Bronchial epithelial cell (primary cell): ENCODE results near the gene LAMTOR3. TPM values are rescaled to one million over a fixed set of nuclear protein-coding genes. Genes with fewer than 3 reads are reported as not detected.

Source experiments
- DNase-seq: peaks from one replicate; pipeline ENCODE4 v3.0.0-alpha.2; 2010; ENCODE audit warnings: low read depth
- FAIRE-seq: peaks from 2 replicates; lab custom pipeline; 2011; peaks lifted over from hg19 to GRCh38; lab: Jason Lieb, UNC
- H3K27me3 ChIP-seq: 2 replicates; pipeline ENCODE4 v1.5.1; 2011; ENCODE audit warnings: low read length; ENCODE audit not compliant: control insufficient read depth, insufficient read depth
- H3K36me3 ChIP-seq: 2 replicates; pipeline ENCODE4 v1.5.1; 2011; ENCODE audit warnings: low read length; ENCODE audit not compliant: control insufficient read depth, insufficient read depth
- H3K4me3 ChIP-seq: 2 replicates; pipeline ENCODE4 v1.5.1; 2011; ENCODE audit warnings: mild to moderate bottlenecking, low read depth, low read length, control low read depth
- total RNA-seq: library from RNA; depleted of rRNA; stranded (reverse); fragments of >200 nt; gene quantifications from 2 replicates; pipeline ENCODE4 v1.2.1, GENCODE V29; 2014
- TF ChIP-seq, protein P1 (sequence below): IDR thresholded peaks from 2 replicates; pipeline ENCODE4 v1.5.1; 2011; ENCODE audit warnings: mild to moderate bottlenecking, moderate library complexity, low read length, control low read depth, inconsistent platforms; ENCODE audit not compliant: insufficient read depth, severe bottlenecking

LAMTOR3 gene
- total RNA-seq, 1 donor from 2014 or later: 64.2 TPM

DNA sequence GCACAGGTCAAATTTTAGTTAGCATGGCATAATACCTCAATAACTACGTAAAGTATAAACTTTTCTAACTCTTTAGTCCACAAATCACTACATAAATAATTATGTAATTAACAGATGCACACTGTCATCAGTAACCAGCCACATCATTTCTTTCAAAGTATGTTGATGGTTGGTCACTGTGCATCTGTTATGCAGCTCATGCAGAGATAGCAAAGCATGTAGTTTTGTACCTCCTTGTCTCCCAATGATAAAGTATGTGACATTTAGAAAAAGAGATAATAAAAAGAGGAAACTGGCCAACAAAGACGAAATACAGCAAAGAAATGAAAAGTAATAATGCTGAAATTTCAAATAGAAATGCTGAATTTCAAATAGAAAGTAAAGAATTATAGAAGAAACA is 2.9 kb downstream of the LAMTOR3 start:
- DNase-seq (no peak), FAIRE-seq (no peak)
- Histone ChIP-seq H3K27me3 (no peaks in the 10 kb centered on the region), H3K36me3 (no peaks in the 10 kb centered on the region), H3K4me3 (no peak overlapping the region)
- TF ChIP-seq, protein P1, sequence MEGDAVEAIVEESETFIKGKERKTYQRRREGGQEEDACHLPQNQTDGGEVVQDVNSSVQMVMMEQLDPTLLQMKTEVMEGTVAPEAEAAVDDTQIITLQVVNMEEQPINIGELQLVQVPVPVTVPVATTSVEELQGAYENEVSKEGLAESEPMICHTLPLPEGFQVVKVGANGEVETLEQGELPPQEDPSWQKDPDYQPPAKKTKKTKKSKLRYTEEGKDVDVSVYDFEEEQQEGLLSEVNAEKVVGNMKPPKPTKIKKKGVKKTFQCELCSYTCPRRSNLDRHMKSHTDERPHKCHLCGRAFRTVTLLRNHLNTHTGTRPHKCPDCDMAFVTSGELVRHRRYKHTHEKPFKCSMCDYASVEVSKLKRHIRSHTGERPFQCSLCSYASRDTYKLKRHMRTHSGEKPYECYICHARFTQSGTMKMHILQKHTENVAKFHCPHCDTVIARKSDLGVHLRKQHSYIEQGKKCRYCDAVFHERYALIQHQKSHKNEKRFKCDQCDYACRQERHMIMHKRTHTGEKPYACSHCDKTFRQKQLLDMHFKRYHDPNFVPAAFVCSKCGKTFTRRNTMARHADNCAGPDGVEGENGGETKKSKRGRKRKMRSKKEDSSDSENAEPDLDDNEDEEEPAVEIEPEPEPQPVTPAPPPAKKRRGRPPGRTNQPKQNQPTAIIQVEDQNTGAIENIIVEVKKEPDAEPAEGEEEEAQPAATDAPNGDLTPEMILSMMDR: no peak

DNA sequence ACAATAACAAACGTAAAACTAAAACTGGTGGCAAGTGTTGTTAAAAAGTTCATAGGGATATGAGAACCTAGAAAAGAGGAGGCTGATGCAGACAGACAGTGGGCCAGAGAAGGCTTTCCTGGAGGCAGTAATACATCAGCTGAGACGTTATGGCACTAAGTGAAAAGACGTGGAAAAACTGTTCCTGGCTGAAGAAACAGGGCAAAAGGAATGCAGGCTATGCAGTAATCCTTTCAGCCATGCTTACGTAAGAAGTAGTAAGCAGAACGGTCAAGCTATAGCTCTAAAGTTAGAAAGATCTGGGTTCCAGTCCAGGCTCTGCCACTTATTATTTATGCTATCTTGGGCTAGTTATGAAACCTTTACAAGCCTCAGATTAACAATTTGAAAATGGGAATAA is 6.4 kb downstream of the LAMTOR3 start:
- Histone ChIP-seq H3K27me3 (no peaks in the 10 kb centered on the region), H3K4me3 (no peak overlapping the region), H3K36me3 (peaks cover 1% of the 10 kb centered on the region)
- TF ChIP-seq, protein P1: no peak
- no peak for FAIRE-seq
- no peak for DNase-seq

DNA sequence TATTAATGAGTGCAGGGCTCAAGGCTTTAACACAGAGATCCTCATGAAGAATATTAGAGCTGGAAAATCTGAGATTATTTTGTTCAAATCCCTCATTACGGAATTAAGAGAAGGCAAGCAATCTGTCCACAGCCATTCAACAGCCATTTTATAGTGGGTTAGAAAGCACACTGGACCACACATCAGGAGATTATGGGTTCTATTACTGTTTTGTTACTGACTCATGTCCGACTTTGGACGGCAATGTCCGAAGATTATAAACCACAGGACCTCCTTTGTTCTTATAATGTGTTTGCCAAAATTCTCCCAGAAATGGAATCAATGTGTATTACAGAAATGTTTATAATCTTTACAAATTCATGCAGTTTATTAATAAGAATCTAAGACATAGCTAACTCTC is 8.1 kb downstream of the LAMTOR3 start:
- Histone ChIP-seq H3K36me3 (peaks cover 3% of the 10 kb centered on the region), H3K4me3 (no peak overlapping the region), H3K27me3 (no peaks in the 10 kb centered on the region)
- TF ChIP-seq, protein P1: no peak
- FAIRE-seq: no peak
- no peak for DNase-seq

DNA sequence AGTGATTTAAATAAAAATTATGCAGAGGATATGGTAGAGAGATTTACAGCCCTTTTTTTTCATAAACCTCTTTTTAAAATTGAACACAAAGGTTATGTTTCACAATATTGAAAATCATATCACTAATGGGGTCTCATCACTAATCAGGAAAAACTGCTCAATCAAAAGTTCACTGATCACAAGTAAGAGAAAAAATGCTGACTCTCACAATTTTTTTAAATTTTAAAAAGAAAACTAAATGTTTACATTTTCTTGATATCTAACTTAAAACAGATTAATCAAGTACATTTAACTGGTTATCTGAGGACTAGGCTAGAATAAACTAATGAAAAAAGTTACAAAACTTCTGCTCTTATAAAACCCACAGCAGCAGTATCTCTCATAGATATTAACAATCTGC is 8.5 kb downstream of the LAMTOR3 start:
- no peak for FAIRE-seq
- Histone ChIP-seq H3K36me3 (peaks cover 3% of the 10 kb centered on the region), H3K27me3 (no peaks in the 10 kb centered on the region), H3K4me3 (no peak overlapping the region)
- TF ChIP-seq, protein P1: no peak
- DNase-seq: no peak

DNA sequence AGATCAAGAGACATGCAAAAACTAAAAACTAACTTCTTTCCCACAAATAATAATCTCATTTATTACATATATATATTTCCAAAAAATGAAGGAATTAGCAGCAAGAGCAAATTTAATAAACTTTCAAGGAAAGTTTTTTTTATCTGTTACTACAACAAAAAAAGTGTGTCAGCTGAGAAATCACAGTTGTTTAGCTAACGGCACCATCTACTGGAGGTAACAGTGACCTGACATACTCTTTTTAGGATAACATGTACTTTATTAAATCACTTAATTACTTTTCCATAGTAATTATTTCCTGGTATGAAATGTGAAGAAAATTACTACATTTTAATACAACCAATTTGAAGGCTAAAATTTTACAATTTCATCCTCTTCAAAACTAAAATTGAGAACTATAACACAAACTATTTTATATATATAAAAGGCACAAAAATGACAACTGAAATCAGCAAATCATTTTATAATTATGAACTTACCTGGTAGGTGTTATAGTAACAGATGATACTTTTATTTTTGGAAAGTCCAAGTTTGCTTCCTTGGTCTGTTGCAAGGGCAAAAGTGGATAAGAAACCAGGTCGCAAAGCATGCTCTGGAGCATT is 9.1 kb downstream of the LAMTOR3 start:
- DNase-seq (peak; percentile 41), FAIRE-seq (no peak)
- Histone ChIP-seq H3K4me3 (no peak overlapping the region), H3K27me3 (no peaks in the 10 kb centered on the region), H3K36me3 (peaks cover 6% of the 10 kb centered on the region)
- TF ChIP-seq, protein P1: peak; percentile 40

DNA sequence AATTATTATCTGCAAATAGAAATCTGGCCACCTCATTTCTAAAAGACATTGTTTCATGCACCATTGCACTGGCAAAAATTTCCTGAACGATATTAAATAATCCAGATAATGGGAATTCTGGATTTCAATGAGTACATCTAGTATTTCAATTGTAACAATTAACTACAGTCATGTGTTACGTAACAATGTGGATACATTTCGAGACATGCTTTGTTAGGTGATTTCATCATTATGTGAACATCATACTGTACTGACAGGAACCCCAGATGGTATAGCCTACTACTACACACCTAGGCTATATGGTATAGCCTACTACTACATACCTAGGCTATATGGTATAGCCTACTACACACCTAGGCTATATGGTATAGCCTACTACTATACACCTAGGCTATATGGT is 14.8 kb downstream of the LAMTOR3 start:
- FAIRE-seq: no peak
- DNase-seq: peak; percentile 81
- H3K27me3 ChIP-seq: no peaks in the 10 kb centered on the region
- no peak overlapping the region for H3K4me3 ChIP-seq
- TF ChIP-seq, protein P1: no peak
- H3K36me3 ChIP-seq: peaks cover 5% of the 10 kb centered on the region
